VCaP (cell line): ENCODE data around the gene HMGXB3.
"Not testable (repeated sequence)": the region's sequence is repeated elsewhere in the genome, so short reads cannot be mapped to it uniquely, and the experiment has no call there.

Experiments
- H3K27ac ChIP-seq: fragments of 450-650 bp; 2 replicates; pipeline ENCODE4 v1.5.1; 2017
- TF ChIP-seq, protein P1 (sequence below): fragments of 450-650 bp; conservative IDR thresholded peaks from 2 replicates; pipeline ENCODE4 v1.5.1; 2017; ENCODE audit warnings: mild to moderate bottlenecking, moderate library complexity

Gene HMGXB3

GRCh38 chr5:150038547-150038946, 38.0 kb downstream of the HMGXB3 start:
- TF ChIP-seq, protein P1, sequence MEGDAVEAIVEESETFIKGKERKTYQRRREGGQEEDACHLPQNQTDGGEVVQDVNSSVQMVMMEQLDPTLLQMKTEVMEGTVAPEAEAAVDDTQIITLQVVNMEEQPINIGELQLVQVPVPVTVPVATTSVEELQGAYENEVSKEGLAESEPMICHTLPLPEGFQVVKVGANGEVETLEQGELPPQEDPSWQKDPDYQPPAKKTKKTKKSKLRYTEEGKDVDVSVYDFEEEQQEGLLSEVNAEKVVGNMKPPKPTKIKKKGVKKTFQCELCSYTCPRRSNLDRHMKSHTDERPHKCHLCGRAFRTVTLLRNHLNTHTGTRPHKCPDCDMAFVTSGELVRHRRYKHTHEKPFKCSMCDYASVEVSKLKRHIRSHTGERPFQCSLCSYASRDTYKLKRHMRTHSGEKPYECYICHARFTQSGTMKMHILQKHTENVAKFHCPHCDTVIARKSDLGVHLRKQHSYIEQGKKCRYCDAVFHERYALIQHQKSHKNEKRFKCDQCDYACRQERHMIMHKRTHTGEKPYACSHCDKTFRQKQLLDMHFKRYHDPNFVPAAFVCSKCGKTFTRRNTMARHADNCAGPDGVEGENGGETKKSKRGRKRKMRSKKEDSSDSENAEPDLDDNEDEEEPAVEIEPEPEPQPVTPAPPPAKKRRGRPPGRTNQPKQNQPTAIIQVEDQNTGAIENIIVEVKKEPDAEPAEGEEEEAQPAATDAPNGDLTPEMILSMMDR: no peak
- peak overlapping the region; percentile 22; the same call in 1 of the 2 replicates for H3K27ac ChIP-seq

DNA sequence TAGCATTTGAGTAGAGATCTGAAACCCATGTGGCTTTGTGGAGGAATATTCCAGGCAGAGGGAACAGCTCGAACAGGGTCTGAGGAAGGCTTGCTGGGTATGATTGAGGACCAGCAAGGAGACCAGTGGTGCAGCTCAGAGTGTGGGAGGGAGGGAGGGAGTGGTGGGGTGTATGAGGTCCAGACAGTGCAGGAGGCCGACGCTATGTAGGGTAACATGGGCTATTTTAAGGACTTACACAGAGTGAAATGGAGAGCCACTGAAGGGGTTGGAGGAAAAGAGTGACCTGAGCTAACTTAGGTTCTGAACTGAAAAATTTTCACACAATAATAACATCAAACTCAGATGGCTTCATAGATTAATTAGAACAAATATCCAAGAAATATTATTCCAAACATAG, 41.9 kb downstream of the HMGXB3 start:
- TF ChIP-seq, protein P1: no peak
- H3K27ac ChIP-seq: no peak overlapping the region

DNA sequence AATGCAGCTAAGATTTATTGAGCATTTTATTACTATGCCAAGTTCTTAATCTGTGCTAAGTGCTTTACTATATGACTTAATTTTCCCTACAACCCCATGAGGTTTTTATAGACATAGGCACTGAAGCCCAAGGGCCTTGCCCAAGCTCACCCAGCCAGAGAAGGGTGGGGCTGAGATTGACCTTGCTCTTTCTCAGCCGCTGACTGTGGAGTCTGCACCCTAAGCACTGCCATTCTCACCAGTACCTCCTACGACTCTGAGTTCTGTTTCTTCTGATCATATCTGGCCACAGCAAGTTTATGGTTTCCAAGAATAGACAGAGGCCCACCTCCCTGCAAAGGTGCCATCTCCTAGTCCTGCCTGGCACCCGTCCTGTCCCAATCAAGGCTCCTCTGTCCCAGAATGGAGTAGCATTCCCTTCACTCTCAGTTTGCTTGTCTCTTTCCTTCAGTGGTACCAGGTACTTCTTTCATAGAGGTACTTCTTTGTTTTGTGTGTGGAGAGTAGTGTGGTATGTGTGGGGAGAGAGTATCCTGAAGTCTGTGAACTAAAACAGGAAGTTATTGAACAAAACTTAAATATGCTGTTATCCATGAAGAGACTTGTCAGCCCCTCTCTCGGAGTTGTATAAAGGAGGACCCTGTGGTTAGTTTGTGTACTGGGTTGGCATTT, 43.3 kb downstream of the HMGXB3 start:
- no peak overlapping the region for H3K27ac ChIP-seq
- TF ChIP-seq, protein P1: no peak

- no peak overlapping the region for H3K27ac ChIP-seq
Observed at GRCh38 chr5:150044329-150044681, 43.8 kb downstream of the HMGXB3 start.

DNA sequence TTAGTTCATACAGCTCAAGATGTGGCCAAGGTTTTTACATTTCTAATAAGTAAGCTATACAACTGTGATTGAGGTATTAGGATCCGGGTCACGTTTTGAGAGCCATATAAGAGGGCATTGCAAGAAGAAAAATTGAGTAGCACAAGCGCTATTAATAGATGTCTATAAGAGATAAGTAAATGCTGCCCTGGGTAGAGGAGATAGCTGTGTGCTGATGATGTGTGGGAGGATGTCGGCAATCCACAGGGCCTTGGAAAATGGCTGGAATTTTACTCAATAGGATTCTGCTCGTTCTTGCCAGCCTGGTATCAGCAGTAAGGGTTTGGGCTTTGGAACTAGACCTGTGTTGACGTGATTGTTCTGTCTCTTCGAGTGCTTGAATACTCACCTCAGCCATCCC, 44.2 kb downstream of the HMGXB3 start:
- TF ChIP-seq, protein P1: no peak
- H3K27ac ChIP-seq: no peak overlapping the region

More at GRCh38 chr5:150044329-150044681, 43.8 kb downstream of the HMGXB3 start:
- TF ChIP-seq, protein P1: no peak

DNA sequence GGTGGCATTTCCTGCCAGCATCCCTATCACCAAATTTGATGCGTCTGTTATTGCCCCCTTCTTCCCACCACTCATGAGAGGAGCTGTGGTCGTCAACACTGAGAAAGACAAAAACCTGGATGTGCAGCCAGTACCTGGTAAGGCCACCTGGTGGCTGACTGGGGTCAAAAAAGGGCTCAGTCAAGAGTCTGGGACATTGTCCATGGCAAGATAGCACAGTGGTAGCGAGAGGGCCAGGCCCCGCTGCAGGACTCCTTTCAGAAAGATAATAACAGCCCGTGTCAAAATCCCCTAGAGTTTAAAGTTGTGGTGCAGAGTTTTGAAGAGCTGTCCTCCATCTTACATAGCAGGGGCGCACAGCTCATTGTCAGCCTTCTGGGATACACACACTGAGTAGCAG, 45.0 kb downstream of the HMGXB3 start:
- TF ChIP-seq, protein P1: peak; percentile 44
- no peak overlapping the region for H3K27ac ChIP-seq

DNA sequence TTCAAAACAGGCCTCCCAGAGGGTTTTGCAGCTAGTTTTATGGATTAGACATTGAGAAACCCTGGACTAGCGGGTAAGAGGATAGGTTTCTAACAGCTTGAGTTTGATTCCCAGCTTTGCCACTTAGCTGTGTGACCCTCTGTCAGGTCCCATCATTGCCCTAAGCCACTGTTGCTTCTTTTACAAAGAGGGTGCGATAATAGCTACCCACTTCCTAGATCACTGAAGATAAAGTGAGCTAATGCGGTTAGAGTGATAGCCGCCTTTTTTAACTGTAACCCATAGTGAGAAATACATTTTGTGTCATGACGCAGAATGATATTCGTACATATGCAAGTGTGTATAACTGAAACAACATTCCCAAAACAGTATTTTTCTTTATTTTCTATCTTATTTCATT, 45.5 kb downstream of the HMGXB3 start:
- H3K27ac ChIP-seq: no peak overlapping the region
- TF ChIP-seq, protein P1: no peak

- H3K27ac ChIP-seq: not testable (repeated sequence)
Observed at GRCh38 chr5:150050172-150050811, 49.8 kb downstream of the HMGXB3 start.
